OCI-LY3 (cell line): ENCODE data around the gene IQCM.
"Not testable (repeated sequence)": the region's sequence is repeated elsewhere in the genome, so short reads cannot be mapped to it uniquely, and the experiment has no call there.

Source experiments
- H2AFZ ChIP-seq: fragments of 200-600, 300-600 bp; shearing (Covaris generic); 2 replicates; pipeline ENCODE4 v1.6.0; 2014; ENCODE audit warnings: antibody characterized with exemption, low read depth, low read length
- H3K27ac ChIP-seq: fragments of 200-600, 300-600 bp; sonication (generic); 2 replicates; pipeline ENCODE4 v1.5.1; 2014; ENCODE audit warnings: mild to moderate bottlenecking, low read length, moderate library complexity, mixed read lengths
- H3K27me3 ChIP-seq: fragments of 200-600, 300-600 bp; sonication (generic); 2 replicates; pipeline ENCODE4 v1.6.1; 2014; ENCODE audit warnings: low read depth, low read length, mixed read lengths
- H3K36me3 ChIP-seq: fragments of 200-600, 300-600 bp; sonication (generic); replicated peaks from 2 replicates; pipeline ENCODE3; 2014; ENCODE audit warnings: low read depth, low read length, mixed read lengths
- H3K4me1 ChIP-seq: fragments of 300-600, 200-600 bp; sonication (generic); 2 replicates; pipeline ENCODE4 v1.6.1; 2014; ENCODE audit warnings: low read length, mixed read lengths
- H3K4me2 ChIP-seq: fragments of 200-600, 300-600 bp; sonication (generic); 2 replicates; pipeline ENCODE4 v1.6.1; 2014; ENCODE audit warnings: low read length, mixed read lengths
- H3K4me3 ChIP-seq: fragments of 300-600, 200-600 bp; sonication (generic); 2 replicates; pipeline ENCODE4 v1.5.1; 2014; ENCODE audit warnings: antibody characterized with exemption, mild to moderate bottlenecking, low read length, moderate library complexity
- H3K79me2 ChIP-seq: fragments of 300-600, 200-600 bp; shearing (Covaris generic); 2 replicates; pipeline ENCODE4 v1.6.1; 2014; ENCODE audit warnings: mild to moderate bottlenecking, low read length, mixed read lengths
- H3K9ac ChIP-seq: fragments of 300-600, 200-600 bp; shearing (Covaris generic); 2 replicates; pipeline ENCODE4 v1.6.0; 2014; ENCODE audit warnings: mild to moderate bottlenecking, low read length, moderate library complexity
- H3K9me3 ChIP-seq: fragments of 200-600, 300-600 bp; shearing (Covaris generic); 2 replicates; pipeline ENCODE4 v1.6.1; 2014; ENCODE audit warnings: low read length, mixed read lengths; ENCODE audit not compliant: insufficient read depth
- H4K20me1 ChIP-seq: fragments of 200-600, 300-600 bp; sonication (generic); 2 replicates; pipeline ENCODE4 v1.6.1; 2016; ENCODE audit warnings: low read length, mixed read lengths; ENCODE audit not compliant: insufficient read depth
- EZH2phosphoT487 ChIP-seq: fragments of 200-600 bp; shearing (Covaris generic); IDR thresholded peaks from 2 replicates; pipeline ENCODE4 v1.6.1; 2018; ENCODE audit warnings: antibody characterized with exemption, mixed run types, low read depth
- TF ChIP-seq, protein P1 (sequence below): fragments of 200-600, 300-600 bp; sonication (generic); IDR thresholded peaks from 2 replicates; pipeline ENCODE4 v1.5.1; 2014; ENCODE audit warnings: antibody characterized with exemption, low read length, low read depth

The IQCM gene

DNA sequence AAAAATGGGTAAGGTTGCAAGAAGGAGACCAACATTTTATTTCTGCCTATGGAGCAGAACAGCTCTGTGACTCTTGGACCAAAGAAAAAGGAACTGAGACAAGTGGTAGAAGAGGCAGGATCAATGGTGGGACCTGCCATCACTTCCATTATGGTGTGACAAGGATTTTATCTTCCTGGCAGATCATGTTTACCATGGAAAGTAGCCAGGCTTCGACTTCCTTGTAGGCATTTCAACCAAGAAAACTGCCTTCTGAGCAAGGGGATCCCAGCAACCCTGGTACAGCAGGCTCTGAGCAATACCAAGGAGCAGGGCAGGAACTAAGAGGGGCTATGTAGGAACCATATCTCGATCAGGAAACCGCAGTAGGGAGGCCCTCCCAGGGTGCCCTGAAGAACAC is 317.4 kb downstream of the IQCM start:
- Histone ChIP-seq H3K27ac (no peak overlapping the region), H3K9me3 (peaks cover 3% of the 10 kb centered on the region; the same call in 1 of the 2 replicates), H3K9ac (no peak overlapping the region), H2AFZ (no peak overlapping the region), H3K36me3 (no peaks in the 10 kb centered on the region), H3K4me1 (no peaks in the 10 kb centered on the region), H4K20me1 (no peaks in the 10 kb centered on the region), H3K4me2 (no peak overlapping the region), H3K79me2 (no peaks in the 10 kb centered on the region), H3K27me3 (no peaks in the 10 kb centered on the region), H3K4me3 (no peak overlapping the region)
- TF ChIP-seq, protein P1, sequence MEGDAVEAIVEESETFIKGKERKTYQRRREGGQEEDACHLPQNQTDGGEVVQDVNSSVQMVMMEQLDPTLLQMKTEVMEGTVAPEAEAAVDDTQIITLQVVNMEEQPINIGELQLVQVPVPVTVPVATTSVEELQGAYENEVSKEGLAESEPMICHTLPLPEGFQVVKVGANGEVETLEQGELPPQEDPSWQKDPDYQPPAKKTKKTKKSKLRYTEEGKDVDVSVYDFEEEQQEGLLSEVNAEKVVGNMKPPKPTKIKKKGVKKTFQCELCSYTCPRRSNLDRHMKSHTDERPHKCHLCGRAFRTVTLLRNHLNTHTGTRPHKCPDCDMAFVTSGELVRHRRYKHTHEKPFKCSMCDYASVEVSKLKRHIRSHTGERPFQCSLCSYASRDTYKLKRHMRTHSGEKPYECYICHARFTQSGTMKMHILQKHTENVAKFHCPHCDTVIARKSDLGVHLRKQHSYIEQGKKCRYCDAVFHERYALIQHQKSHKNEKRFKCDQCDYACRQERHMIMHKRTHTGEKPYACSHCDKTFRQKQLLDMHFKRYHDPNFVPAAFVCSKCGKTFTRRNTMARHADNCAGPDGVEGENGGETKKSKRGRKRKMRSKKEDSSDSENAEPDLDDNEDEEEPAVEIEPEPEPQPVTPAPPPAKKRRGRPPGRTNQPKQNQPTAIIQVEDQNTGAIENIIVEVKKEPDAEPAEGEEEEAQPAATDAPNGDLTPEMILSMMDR, result no peak
- TF ChIP-seq EZH2phosphoT487, result no peak

DNA sequence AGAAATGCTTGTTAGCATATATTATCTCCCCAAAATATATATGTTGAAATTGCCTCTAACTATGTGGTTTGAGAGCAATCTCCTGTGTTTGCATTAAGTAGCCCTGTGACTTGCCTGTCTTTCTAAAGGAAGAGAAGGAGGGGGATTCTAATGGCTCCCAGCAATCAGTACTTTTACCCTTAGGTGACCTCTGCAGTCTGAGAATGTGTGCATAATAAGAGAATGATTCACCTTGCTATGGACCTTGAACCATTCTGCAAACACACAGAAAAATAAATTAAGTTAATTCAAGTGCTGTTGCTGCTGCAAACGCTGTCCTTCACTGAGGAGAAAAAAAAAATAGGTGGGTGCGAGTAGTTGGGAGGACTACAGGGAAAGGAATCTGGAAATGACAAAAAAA is 322.2 kb downstream of the IQCM start:
- no peak for TF ChIP-seq EZH2phosphoT487

DNA sequence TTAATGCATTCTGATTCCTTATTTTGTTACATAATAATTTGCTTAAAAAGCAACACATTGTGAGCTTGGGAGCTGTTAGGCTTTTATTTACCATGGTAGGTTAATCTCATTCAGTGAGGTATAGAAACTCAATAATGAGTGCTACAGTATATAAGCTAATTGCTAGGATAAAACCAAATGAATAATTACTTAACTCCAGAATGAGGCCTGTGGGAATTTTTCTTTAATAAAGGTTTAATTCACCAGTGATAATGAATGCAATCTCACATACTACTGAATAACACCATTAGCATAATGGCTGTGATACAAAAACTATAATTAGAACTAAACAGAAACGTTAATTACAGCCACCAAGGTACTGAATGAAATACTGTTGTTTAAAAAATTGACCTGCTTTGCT is 326.3 kb downstream of the IQCM start:
- H3K4me1 ChIP-seq, result peaks cover 7% of the 10 kb centered on the region
- H2AFZ ChIP-seq, result no peak overlapping the region
- no peak overlapping the region for H3K4me2 ChIP-seq
- H3K27me3 ChIP-seq, result no peaks in the 10 kb centered on the region
- no peak overlapping the region for H3K27ac ChIP-seq
- H3K9me3 ChIP-seq, result no peaks in the 10 kb centered on the region
- H3K9ac ChIP-seq, result no peak overlapping the region
- no peak overlapping the region for H3K4me3 ChIP-seq
- H3K79me2 ChIP-seq, result no peaks in the 10 kb centered on the region
- H3K36me3 ChIP-seq, result no peaks in the 10 kb centered on the region
- H4K20me1 ChIP-seq, result no peaks in the 10 kb centered on the region
- TF ChIP-seq, protein P1, result no peak
- no peak for TF ChIP-seq EZH2phosphoT487

More for the DNA sequence above, 322.2 kb downstream of the IQCM start:
- H3K36me3 ChIP-seq, result no peaks in the 10 kb centered on the region
- H3K4me2 ChIP-seq, result no peak overlapping the region
- no peaks in the 10 kb centered on the region for H4K20me1 ChIP-seq
- H3K27me3 ChIP-seq, result no peaks in the 10 kb centered on the region
- H2AFZ ChIP-seq, result no peak overlapping the region
- H3K9ac ChIP-seq, result no peak overlapping the region
- no peak overlapping the region for H3K27ac ChIP-seq
- no peaks in the 10 kb centered on the region for H3K79me2 ChIP-seq
- no peaks in the 10 kb centered on the region for H3K4me1 ChIP-seq
- peaks cover 3% of the 10 kb centered on the region; the same call in 1 of the 2 replicates for H3K9me3 ChIP-seq
- H3K4me3 ChIP-seq, result no peak overlapping the region

DNA sequence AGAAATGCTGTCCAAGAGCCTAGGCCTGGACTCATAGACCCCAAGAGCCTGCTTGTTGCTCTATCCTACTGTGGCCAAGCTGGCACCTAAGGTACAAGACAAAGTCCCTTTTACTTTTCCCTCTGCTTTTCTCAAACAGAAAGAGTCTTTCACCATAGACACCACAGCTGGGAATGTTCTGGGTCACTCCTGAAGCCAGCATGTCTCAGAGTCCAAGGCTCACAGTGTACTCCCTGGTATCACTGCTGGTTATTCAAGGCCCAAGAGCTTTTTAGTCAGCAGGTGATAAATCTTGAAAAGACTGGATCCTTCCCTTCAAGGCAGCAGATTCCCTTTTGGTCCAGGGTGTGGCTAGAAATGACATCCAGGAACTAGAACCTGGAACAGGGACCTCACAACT is 328.8 kb downstream of the IQCM start:
- H3K27ac ChIP-seq, result no peak overlapping the region
- H2AFZ ChIP-seq, result no peak overlapping the region
- TF ChIP-seq, protein P1, result no peak
- no peak for TF ChIP-seq EZH2phosphoT487
- peaks cover 7% of the 10 kb centered on the region for H3K4me1 ChIP-seq
- H3K4me3 ChIP-seq, result no peak overlapping the region
- H3K36me3 ChIP-seq, result no peaks in the 10 kb centered on the region
- H3K79me2 ChIP-seq, result no peaks in the 10 kb centered on the region
- H3K9ac ChIP-seq, result no peak overlapping the region
- no peak overlapping the region for H3K4me2 ChIP-seq
- H3K9me3 ChIP-seq, result no peaks in the 10 kb centered on the region
- no peaks in the 10 kb centered on the region for H4K20me1 ChIP-seq
- no peaks in the 10 kb centered on the region for H3K27me3 ChIP-seq

DNA sequence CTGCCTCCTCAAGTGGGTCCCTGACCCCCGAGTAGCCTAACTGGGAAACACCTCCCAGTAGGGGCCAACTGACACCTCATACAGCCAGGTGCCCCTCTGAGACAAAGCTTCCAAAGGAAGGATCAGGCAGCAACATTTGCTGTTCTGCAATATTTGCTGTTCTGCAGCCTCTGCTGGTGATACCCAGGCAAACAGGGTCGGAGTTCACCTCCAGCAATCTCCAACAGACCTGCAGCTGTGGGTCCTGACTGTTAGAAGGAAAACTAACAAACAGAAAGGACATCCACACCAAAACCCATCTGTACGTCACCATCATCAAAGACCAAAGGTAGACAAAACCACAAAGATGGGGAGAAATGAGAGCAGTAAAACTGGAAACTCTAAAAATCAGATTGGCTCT is 347.0 kb downstream of the IQCM start:
- H3K4me3 ChIP-seq, H2AFZ ChIP-seq, H3K9me3 ChIP-seq, H3K9ac ChIP-seq, H3K79me2 ChIP-seq, H4K20me1 ChIP-seq, H3K4me1 ChIP-seq, H3K36me3 ChIP-seq, H3K27ac ChIP-seq, H3K27me3 ChIP-seq, H3K4me2 ChIP-seq: not testable (repeated sequence)
